KMS-11 (cell line): ENCODE measurements around the gene JAGN1.

ENCODE experiments used
- H2AFZ ChIP-seq: fragments of 200-600 bp; sonication (generic); 2 replicates; pipeline ENCODE4 v1.6.1; 2016; ENCODE audit warnings: antibody characterized with exemption, mixed run types, low read depth
- H3K27ac ChIP-seq: fragments of 200-600 bp; sonication (generic); 2 replicates; pipeline ENCODE4 v1.6.1; 2016; ENCODE audit warnings: mild to moderate bottlenecking, mixed run types
- H3K27me3 ChIP-seq: fragments of 200-600 bp; sonication (generic); 2 replicates; pipeline ENCODE4 v1.6.1; 2017; ENCODE audit warnings: mild to moderate bottlenecking, low read depth, mixed run types, moderate library complexity; ENCODE audit not compliant: insufficient read depth
- H3K36me3 ChIP-seq: fragments of 200-600 bp; sonication (generic); 2 replicates; pipeline ENCODE4 v1.6.1; 2017; ENCODE audit warnings: mild to moderate bottlenecking, mixed run types; ENCODE audit not compliant: insufficient read depth
- H3K4me1 ChIP-seq: fragments of 200-600 bp; sonication (generic); 2 replicates; pipeline ENCODE4 v1.6.1; 2016; ENCODE audit warnings: mild to moderate bottlenecking, low read depth, mixed run types; ENCODE audit not compliant: poor library complexity, severe bottlenecking
- H3K4me2 ChIP-seq: fragments of 200-600 bp; sonication (generic); 2 replicates; pipeline ENCODE4 v1.7.0; 2016; ENCODE audit warnings: mild to moderate bottlenecking, mixed run types
- H3K4me3 ChIP-seq: fragments of 200-600 bp; sonication (generic); IDR thresholded peaks from 2 replicates; pipeline ENCODE4 v1.6.1; 2017; ENCODE audit warnings: low read depth, low read length, mixed read lengths; ENCODE audit not compliant: insufficient read depth
- H3K79me2 ChIP-seq: fragments of 200-600 bp; sonication (generic); 2 replicates; pipeline ENCODE4 v1.6.1; 2016; ENCODE audit warnings: low read depth, mixed run types; ENCODE audit not compliant: insufficient read depth
- H3K9ac ChIP-seq: fragments of 200-600 bp; sonication (generic); 2 replicates; pipeline ENCODE4 v1.6.1; 2016; ENCODE audit warnings: mild to moderate bottlenecking, mixed run types
- H4K20me1 ChIP-seq: fragments of 200-600 bp; sonication (generic); 2 replicates; pipeline ENCODE4 v1.6.1; 2016; ENCODE audit warnings: mild to moderate bottlenecking, mixed run types; ENCODE audit not compliant: insufficient read depth
- TF ChIP-seq, protein P1 (sequence below): fragments of 200-600 bp; sonication (generic); conservative IDR thresholded peaks from 2 replicates; pipeline ENCODE4 v1.6.1; 2017; ENCODE audit warnings: low read depth, mild to moderate bottlenecking, antibody characterized with exemption, low read length, moderate library complexity, mixed read lengths

The JAGN1 gene

DNA sequence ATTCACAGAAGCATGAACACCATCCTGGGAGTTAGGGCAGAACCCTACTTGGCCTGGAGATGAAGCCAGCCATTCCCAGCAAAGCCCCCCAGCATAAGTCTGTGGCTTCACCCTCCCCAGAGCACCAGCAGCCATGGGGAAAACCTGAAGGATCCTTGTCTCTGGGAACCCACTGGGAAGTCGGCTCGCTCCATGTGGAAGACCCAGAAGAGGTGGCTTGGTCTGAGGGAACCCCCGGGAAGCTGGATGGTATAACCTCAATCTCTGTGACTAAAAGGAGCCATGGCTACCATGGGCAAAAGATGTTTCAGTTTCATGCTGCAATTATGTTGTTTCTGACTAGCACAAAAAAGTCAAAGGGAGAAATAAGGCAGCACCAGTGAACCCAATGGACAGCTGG lies 34.8 kb upstream of the JAGN1 start:
- H3K27me3 ChIP-seq, result no peaks in the 10 kb centered on the region
- no peak overlapping the region for H2AFZ ChIP-seq
- no peaks in the 10 kb centered on the region for H3K4me1 ChIP-seq
- no peak overlapping the region for H3K27ac ChIP-seq
- H3K4me2 ChIP-seq, result no peak overlapping the region
- no peaks in the 10 kb centered on the region for H3K36me3 ChIP-seq
- TF ChIP-seq, protein P1, sequence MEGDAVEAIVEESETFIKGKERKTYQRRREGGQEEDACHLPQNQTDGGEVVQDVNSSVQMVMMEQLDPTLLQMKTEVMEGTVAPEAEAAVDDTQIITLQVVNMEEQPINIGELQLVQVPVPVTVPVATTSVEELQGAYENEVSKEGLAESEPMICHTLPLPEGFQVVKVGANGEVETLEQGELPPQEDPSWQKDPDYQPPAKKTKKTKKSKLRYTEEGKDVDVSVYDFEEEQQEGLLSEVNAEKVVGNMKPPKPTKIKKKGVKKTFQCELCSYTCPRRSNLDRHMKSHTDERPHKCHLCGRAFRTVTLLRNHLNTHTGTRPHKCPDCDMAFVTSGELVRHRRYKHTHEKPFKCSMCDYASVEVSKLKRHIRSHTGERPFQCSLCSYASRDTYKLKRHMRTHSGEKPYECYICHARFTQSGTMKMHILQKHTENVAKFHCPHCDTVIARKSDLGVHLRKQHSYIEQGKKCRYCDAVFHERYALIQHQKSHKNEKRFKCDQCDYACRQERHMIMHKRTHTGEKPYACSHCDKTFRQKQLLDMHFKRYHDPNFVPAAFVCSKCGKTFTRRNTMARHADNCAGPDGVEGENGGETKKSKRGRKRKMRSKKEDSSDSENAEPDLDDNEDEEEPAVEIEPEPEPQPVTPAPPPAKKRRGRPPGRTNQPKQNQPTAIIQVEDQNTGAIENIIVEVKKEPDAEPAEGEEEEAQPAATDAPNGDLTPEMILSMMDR, result no peak
- no peak overlapping the region for H3K9ac ChIP-seq
- no peaks in the 10 kb centered on the region for H4K20me1 ChIP-seq
- no peak overlapping the region for H3K4me3 ChIP-seq
- H3K79me2 ChIP-seq, result no peaks in the 10 kb centered on the region

DNA sequence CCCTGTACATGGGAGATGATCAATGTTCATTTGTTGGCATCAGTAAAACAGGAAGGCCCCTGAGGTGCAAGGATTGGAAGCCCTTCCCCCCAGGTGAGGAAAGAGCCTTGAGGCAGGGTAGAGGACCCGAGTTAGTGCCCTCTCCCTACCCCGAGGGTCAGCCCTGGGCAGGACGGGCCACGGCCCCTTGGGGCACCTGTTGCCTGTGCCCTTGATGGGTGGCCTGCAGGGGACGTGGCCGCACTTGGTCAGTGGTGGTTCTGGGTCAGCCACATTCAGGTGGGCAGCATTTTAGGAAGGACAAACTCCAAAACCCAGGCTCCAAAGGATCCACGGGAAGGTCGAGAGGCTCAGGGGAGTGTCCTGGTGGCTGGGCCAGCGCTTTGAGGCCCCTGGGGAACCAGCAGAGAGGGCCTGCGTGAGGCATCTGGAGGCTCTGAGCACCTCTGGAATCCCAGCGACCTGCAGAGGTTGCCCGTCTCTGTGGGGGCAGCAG lies 30.8 kb upstream of the JAGN1 start:
- Histone ChIP-seq H3K4me1 (no peaks in the 10 kb centered on the region), H2AFZ (no peak overlapping the region), H3K27ac (no peak overlapping the region), H3K4me2 (no peak overlapping the region), H3K9ac (no peak overlapping the region), H4K20me1 (no peaks in the 10 kb centered on the region), H3K36me3 (no peaks in the 10 kb centered on the region), H3K27me3 (no peaks in the 10 kb centered on the region), H3K4me3 (no peak overlapping the region), H3K79me2 (no peaks in the 10 kb centered on the region)
- TF ChIP-seq, protein P1, result no peak

DNA sequence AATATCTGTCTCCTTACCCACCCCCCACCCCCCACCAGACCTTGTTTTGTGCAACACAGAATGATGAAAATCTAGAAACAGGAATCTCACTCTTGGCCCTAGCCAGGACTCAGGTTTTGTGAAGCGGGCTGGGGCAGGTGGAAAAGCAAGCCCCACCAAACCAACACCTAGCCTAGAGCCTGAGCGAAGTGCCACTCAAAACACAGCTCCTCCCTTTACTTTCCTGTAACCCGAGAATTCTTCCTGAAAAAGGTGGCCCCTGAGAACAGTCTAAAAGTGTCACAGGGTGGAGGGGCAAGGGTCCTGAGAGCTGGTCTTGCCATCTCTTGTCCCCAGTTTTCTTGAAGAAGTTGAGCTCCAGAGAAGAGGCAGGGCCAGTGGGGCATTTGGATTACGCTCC lies 29.2 kb upstream of the JAGN1 start:
- H2AFZ ChIP-seq, result no peak overlapping the region
- no peaks in the 10 kb centered on the region for H3K4me1 ChIP-seq
- H3K4me2 ChIP-seq, result no peak overlapping the region
- H3K27ac ChIP-seq, result no peak overlapping the region
- no peaks in the 10 kb centered on the region for H4K20me1 ChIP-seq
- H3K79me2 ChIP-seq, result no peaks in the 10 kb centered on the region
- H3K4me3 ChIP-seq, result no peak overlapping the region
- H3K36me3 ChIP-seq, result no peaks in the 10 kb centered on the region
- no peaks in the 10 kb centered on the region for H3K27me3 ChIP-seq
- TF ChIP-seq, protein P1, result no peak
- no peak overlapping the region for H3K9ac ChIP-seq

DNA sequence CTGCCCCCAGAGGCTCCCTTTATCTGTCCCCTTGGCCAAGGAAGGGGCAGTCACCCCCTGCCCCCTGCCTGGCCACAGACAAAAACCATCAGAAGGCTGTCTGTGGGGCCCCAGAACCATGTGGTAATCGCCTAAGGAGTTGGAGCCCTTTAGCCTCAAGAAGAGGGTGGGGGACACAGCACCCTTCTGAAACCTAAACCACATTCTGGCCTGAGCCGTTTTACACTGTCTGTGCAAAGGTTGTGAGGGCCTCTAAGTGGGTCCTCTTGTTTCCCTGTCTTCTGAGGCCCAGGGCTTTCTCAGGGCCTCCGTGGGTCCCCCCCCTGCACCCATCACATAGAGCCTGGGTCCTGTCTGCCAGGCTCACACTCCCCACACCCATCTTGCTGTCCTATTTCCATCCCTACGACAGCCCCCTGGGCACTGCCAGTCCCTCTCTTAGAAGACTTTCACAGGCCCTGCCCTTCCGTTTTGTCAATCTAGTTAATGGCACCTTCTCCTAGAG lies 28.7 kb upstream of the JAGN1 start:
- H3K27me3 ChIP-seq, result no peaks in the 10 kb centered on the region
- H4K20me1 ChIP-seq, result no peaks in the 10 kb centered on the region
- no peak overlapping the region for H3K27ac ChIP-seq
- TF ChIP-seq, protein P1, result no peak
- no peak overlapping the region for H3K9ac ChIP-seq
- H3K4me3 ChIP-seq, result no peak overlapping the region
- H3K4me2 ChIP-seq, result no peak overlapping the region
- H3K36me3 ChIP-seq, result no peaks in the 10 kb centered on the region
- H2AFZ ChIP-seq, result no peak overlapping the region
- no peaks in the 10 kb centered on the region for H3K79me2 ChIP-seq
- H3K4me1 ChIP-seq, result no peaks in the 10 kb centered on the region
